SU-DHL-6 (cell line): ENCODE measurements around the gene ZNF823.

ENCODE experiments used
- H2AFZ ChIP-seq: fragments of 200-600 bp; sonication (generic); 2 replicates; pipeline ENCODE4 v1.6.1; 2014; ENCODE audit warnings: low read depth, mild to moderate bottlenecking, moderate library complexity, mixed read lengths, antibody characterized with exemption, low read length; ENCODE audit not compliant: severe bottlenecking
- H3F3A ChIP-seq: fragments of 200-600 bp; shearing (Covaris generic); 2 replicates; pipeline ENCODE4 v1.6.0; 2016; ENCODE audit warnings: antibody characterized with exemption, mild to moderate bottlenecking; ENCODE audit not compliant: insufficient read depth
- H3K27ac ChIP-seq: fragments of 200-600 bp; sonication (generic); 2 replicates; pipeline ENCODE4 v1.5.1; 2016; ENCODE audit warnings: low read depth, mild to moderate bottlenecking, low read length, moderate library complexity, mixed read lengths
- H3K27me3 ChIP-seq: fragments of 200-600 bp; sonication (generic), shearing (Covaris generic); 2 replicates; pipeline ENCODE4 v1.6.0; 2014; ENCODE audit warnings: mild to moderate bottlenecking, low read length
- H3K36me3 ChIP-seq: fragments of 200-600 bp; sonication (generic); 2 replicates; pipeline ENCODE4 v1.6.1; 2014; ENCODE audit warnings: mild to moderate bottlenecking, low read length, mixed read lengths
- H3K4me2 ChIP-seq: fragments of 300-600, 200-600 bp; shearing (Covaris generic), sonication (generic); 2 replicates; pipeline ENCODE4 v1.6.0; 2014; ENCODE audit warnings: low read length, low read depth, mild to moderate bottlenecking; ENCODE audit not compliant: poor library complexity, severe bottlenecking
- H3K4me3 ChIP-seq: fragments of 200-600 bp; sonication (generic); 2 replicates; pipeline ENCODE4 v1.5.1; 2014; ENCODE audit warnings: antibody characterized with exemption, low read length, mild to moderate bottlenecking, mixed read lengths; ENCODE audit not compliant: insufficient read depth, poor library complexity, severe bottlenecking
- H3K79me2 ChIP-seq: fragments of 200-600 bp; sonication (generic); 2 replicates; pipeline ENCODE4 v1.6.1; 2014; ENCODE audit warnings: mild to moderate bottlenecking, low read length, moderate library complexity; ENCODE audit not compliant: insufficient read depth
- H3K9ac ChIP-seq: fragments of 200-600 bp; sonication (generic); 2 replicates; pipeline ENCODE4 v1.7.0; 2014; ENCODE audit warnings: mild to moderate bottlenecking, low read length
- H3K9me2 ChIP-seq: fragments of 200-600 bp; sonication (generic); replicated peaks from 2 replicates; pipeline ENCODE4 v1.6.1; 2014; ENCODE audit warnings: low read length; ENCODE audit not compliant: insufficient read depth
- H3K9me3 ChIP-seq: fragments of 200-600 bp; sonication (generic); 2 replicates; pipeline ENCODE4 v1.6.1; 2014; ENCODE audit warnings: low read length, mixed read lengths; ENCODE audit not compliant: insufficient read depth
- H4K20me1 ChIP-seq: fragments of 200-600 bp; sonication (generic); 2 replicates; pipeline ENCODE4 v1.6.1; 2014; ENCODE audit warnings: low read depth, mild to moderate bottlenecking, antibody characterized with exemption, low read length, moderate library complexity, mixed read lengths
- EZH2phosphoT487 ChIP-seq: fragments of 200-600 bp; sonication (generic), shearing (Covaris generic); conservative IDR thresholded peaks from 2 replicates; pipeline ENCODE4 v1.6.1; 2018; ENCODE audit warnings: mild to moderate bottlenecking, antibody characterized with exemption, low read length, moderate library complexity, mixed read lengths
- TF ChIP-seq, protein P1 (sequence below): fragments of 200-600 bp; sonication (generic); IDR thresholded peaks from one replicate; pipeline ENCODE4 v1.5.1; 2017; ENCODE audit warnings: antibody characterized with exemption, mild to moderate bottlenecking, low read length, moderate library complexity; ENCODE audit not compliant: insufficient read depth, poor library complexity, severe bottlenecking

Gene ZNF823

DNA sequence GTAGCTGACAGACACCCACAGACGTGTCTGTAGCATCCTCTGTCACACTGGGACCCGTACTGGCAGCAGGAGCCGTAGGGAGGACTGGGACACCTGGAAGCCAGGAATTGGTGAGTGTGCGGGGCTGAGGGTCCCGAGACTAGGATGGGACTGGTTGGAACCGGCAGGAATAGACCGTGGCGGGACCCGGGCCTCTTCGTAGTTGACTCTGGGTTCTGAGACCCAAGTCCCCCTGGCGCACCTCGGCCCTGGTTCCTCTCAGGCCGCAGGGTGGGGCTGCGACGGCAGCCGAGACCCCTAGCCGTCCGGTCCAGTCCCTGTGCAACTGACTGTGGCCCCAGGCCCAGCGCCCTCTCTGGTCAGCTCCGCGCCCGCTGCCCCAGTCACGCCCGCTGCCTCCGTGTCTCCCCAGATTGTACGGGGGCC lies 64.7 kb downstream of the ZNF823 start:
- H3K9me3 ChIP-seq = no peaks in the 10 kb centered on the region
- H3K4me3 ChIP-seq = no peak overlapping the region
- no peak overlapping the region for H3K9ac ChIP-seq

DNA sequence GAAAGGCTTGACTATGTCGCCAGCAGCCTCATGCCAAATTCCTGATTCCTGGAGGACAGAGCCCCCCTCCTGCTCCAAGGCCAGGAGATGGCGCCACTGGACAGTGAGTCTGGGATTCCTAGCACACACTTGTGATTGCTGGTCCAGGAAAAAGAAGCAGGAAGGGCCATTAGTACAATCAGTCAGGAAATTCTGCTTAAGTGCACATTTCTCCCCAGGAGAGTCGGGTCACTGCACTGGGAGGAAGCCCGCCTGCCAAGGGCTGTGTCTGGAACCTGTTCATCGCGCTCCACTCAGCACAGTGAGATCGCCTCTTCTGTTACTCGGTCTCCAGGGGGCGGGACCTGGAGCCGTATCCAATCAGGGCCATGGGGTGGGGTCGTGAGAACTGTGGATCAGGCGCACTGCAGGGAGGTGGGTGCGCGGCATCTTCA lies 65.1 kb downstream of the ZNF823 start:
- H3K27ac ChIP-seq = no peak overlapping the region
- no peaks in the 10 kb centered on the region for H3K27me3 ChIP-seq
- no peak overlapping the region for H2AFZ ChIP-seq
- no peaks in the 10 kb centered on the region for H3F3A ChIP-seq
- no peaks in the 10 kb centered on the region for H4K20me1 ChIP-seq
- H3K4me2 ChIP-seq = no peak overlapping the region
- no peaks in the 10 kb centered on the region for H3K79me2 ChIP-seq
- H3K9me3 ChIP-seq = no peaks in the 10 kb centered on the region
- no peak overlapping the region for H3K9ac ChIP-seq
- no peaks in the 10 kb centered on the region for H3K9me2 ChIP-seq
- no peak for TF ChIP-seq EZH2phosphoT487
- TF ChIP-seq, protein P1, sequence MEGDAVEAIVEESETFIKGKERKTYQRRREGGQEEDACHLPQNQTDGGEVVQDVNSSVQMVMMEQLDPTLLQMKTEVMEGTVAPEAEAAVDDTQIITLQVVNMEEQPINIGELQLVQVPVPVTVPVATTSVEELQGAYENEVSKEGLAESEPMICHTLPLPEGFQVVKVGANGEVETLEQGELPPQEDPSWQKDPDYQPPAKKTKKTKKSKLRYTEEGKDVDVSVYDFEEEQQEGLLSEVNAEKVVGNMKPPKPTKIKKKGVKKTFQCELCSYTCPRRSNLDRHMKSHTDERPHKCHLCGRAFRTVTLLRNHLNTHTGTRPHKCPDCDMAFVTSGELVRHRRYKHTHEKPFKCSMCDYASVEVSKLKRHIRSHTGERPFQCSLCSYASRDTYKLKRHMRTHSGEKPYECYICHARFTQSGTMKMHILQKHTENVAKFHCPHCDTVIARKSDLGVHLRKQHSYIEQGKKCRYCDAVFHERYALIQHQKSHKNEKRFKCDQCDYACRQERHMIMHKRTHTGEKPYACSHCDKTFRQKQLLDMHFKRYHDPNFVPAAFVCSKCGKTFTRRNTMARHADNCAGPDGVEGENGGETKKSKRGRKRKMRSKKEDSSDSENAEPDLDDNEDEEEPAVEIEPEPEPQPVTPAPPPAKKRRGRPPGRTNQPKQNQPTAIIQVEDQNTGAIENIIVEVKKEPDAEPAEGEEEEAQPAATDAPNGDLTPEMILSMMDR = no peak
- H3K4me3 ChIP-seq = no peak overlapping the region
- H3K36me3 ChIP-seq = no peaks in the 10 kb centered on the region

More for the DNA sequence above, 64.7 kb downstream of the ZNF823 start:
- no peaks in the 10 kb centered on the region for H3K79me2 ChIP-seq
- no peak overlapping the region for H2AFZ ChIP-seq
- no peak overlapping the region for H3K27ac ChIP-seq
- H3K4me2 ChIP-seq = no peak overlapping the region
- no peaks in the 10 kb centered on the region for H3F3A ChIP-seq
- TF ChIP-seq EZH2phosphoT487 = no peak
- TF ChIP-seq, protein P1 = no peak
- H3K27me3 ChIP-seq = no peaks in the 10 kb centered on the region
- H3K9me2 ChIP-seq = no peaks in the 10 kb centered on the region
- H3K36me3 ChIP-seq = no peaks in the 10 kb centered on the region
- no peaks in the 10 kb centered on the region for H4K20me1 ChIP-seq
